ENCODE data around the gene SLC26A8. TPM values are rescaled to one million over a fixed set of nuclear protein-coding genes. Genes with fewer than 3 reads are reported as not detected.
"Not testable (repeated sequence)": the region's sequence is repeated elsewhere in the genome, so short reads cannot be mapped to it uniquely, and the experiment has no call there.

SLC26A8 gene
- total RNA-seq, 1 donor from 2014 or later = 1.2 TPM

- H3K9me3 ChIP-seq = no peaks in the 10 kb centered on the region
Observed at GRCh38 chr6:36018339-36018738, 6.1 kb downstream of the SLC26A8 start.

GRCh38 chr6:36015666-36016065, 8.8 kb downstream of the SLC26A8 start:
- Histone ChIP-seq H3K27me3 (ENCODE audit: low read depth) (no peaks in the 10 kb centered on the region), H3K27ac (no peak overlapping the region)
- TF ChIP-seq CTCF (IDR thresholded peaks at IDR 0.05) = no peak

More at GRCh38 chr6:36018339-36018738, 6.1 kb downstream of the SLC26A8 start:
- Histone ChIP-seq H3K4me3 (no peak overlapping the region), H3K27ac (no peak overlapping the region), H3K27me3 (ENCODE audit: low read depth) (no peaks in the 10 kb centered on the region), H3K4me1 (no peaks in the 10 kb centered on the region), H3K36me3 (no peaks in the 10 kb centered on the region)
- DNase-seq = no peak
- intact Hi-C loops (cut with DNase I) = no loop called here
- TF ChIP-seq CTCF (IDR thresholded peaks at IDR 0.05) = no peak
- ATAC-seq = no peak

GRCh38 chr6:36000451-36000850, 24.0 kb downstream of the SLC26A8 start:
- no peak for DNase-seq
- Histone ChIP-seq H3K4me1 (no peaks in the 10 kb centered on the region), H3K4me3 (no peak overlapping the region), H3K27ac (no peak overlapping the region), H3K9me3 (no peaks in the 10 kb centered on the region), H3K27me3 (ENCODE audit: low read depth) (no peaks in the 10 kb centered on the region), H3K36me3 (no peaks in the 10 kb centered on the region)
- intact Hi-C loops (cut with DNase I) = no loop called here
- TF ChIP-seq CTCF (IDR thresholded peaks at IDR 0.05) = no peak
- no peak for ATAC-seq

More at GRCh38 chr6:36015666-36016065, 8.8 kb downstream of the SLC26A8 start:
- Histone ChIP-seq H3K4me1 (no peaks in the 10 kb centered on the region), H3K4me3 (no peak overlapping the region), H3K9me3 (no peaks in the 10 kb centered on the region), H3K36me3 (no peaks in the 10 kb centered on the region)
- intact Hi-C loops (cut with DNase I) = no loop called here
- ATAC-seq (no peak), DNase-seq (no peak)

- H3K4me3 ChIP-seq = no peak overlapping the region
- H3K27me3 ChIP-seq (ENCODE audit: low read depth) = no peaks in the 10 kb centered on the region
- TF ChIP-seq CTCF (IDR thresholded peaks at IDR 0.05) = no peak
- H3K36me3 ChIP-seq = no peaks in the 10 kb centered on the region
- intact Hi-C loops (cut with DNase I) = no loop called here
- no peaks in the 10 kb centered on the region for H3K9me3 ChIP-seq
- ATAC-seq (no peak), DNase-seq (no peak)
- H3K4me1 ChIP-seq = no peaks in the 10 kb centered on the region
- no peak overlapping the region for H3K27ac ChIP-seq
Observed at GRCh38 chr6:35993150-35993549, 31.3 kb downstream of the SLC26A8 start.

- H3K36me3 ChIP-seq; ATAC-seq; DNase-seq; intact Hi-C loops (cut with DNase I); H3K27ac ChIP-seq; H3K4me1 ChIP-seq; H3K9me3 ChIP-seq; H3K27me3 ChIP-seq (ENCODE audit: low read depth); H3K4me3 ChIP-seq: not testable (repeated sequence)
Observed at GRCh38 chr6:35988047-35988446, 36.4 kb downstream of the SLC26A8 start.

- no peaks in the 10 kb centered on the region for H3K27me3 ChIP-seq (ENCODE audit: low read depth)
- no peaks in the 10 kb centered on the region for H3K4me1 ChIP-seq
- no peaks in the 10 kb centered on the region for H3K36me3 ChIP-seq
- H3K9me3 ChIP-seq = no peaks in the 10 kb centered on the region
- H3K27ac ChIP-seq = no peak overlapping the region
- DNase-seq = no peak
- TF ChIP-seq CTCF (IDR thresholded peaks at IDR 0.05) = no peak
- intact Hi-C loops (cut with DNase I) = no loop called here
- H3K4me3 ChIP-seq = no peak overlapping the region
- no peak for ATAC-seq
Observed at GRCh38 chr6:35984701-35985100, 39.7 kb downstream of the SLC26A8 start.

All from lower lobe of right lung (tissue), 2 donors.